NCI-H1105 (cell line): Measurements from ENCODE around the gene WDR76.
"Not testable (repeated sequence)": the region's sequence is repeated elsewhere in the genome, so short reads cannot be mapped to it uniquely, and the experiment has no call there.

Experiments used
- DNase-seq: peaks from one replicate; lab custom pipeline; 2025; lab: John Stamatoyannopoulos, UW

Gene WDR76

DNA sequence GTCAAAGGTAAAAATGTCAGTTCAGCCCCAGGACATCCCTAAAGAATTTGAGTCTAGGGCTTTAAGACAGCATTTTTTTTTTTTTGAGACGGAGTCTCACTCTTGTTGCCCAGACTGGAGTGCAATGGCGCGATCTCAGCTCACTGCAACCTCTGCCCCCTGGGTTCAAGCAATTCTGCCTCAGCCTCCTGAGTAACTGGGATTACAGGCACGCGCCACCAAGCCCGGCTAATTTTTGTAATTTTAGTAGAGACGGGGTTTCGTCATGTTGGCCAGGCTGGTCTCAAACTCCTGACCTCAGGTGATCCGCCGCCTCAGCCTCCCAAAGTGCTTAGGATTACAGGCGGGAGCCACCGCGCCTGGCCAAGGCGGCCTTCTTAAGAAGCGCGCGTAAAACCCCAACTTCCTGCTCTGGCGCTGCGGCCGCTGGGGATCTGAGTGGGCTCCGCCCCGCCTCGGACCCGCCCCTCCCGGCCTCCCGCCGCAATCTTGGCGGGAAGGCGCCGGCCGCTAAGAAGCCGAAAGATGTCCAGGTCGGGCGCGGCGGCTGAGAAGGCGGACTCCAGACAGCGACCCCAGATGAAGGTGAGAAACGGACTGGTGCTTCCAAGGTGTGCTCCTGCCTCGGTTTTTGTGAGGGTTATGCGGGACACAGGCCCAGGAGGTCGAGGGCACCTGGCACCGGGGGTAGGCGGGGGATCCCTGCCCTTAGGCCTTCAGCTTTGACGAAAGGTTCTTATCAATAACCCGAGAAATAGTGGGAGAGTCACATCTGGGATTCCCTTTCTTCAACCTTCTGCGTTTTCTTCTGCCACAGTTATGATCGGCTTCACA, at the start of gene WDR76:
Gene WDR76, plus strand, starts transcription at position 495 of the 834 bp plus-strand sequence. Its CDS starts 31 bp downstream, at position 526.
- peak; percentile 59 for DNase-seq

GRCh38 chr15:43777267-43777914, 49.4 kb upstream of the WDR76 start:
- peak; percentile 46 for DNase-seq

GRCh38 chr15:43779016-43779415, 47.8 kb upstream of the WDR76 start:
- no peak for DNase-seq

DNA sequence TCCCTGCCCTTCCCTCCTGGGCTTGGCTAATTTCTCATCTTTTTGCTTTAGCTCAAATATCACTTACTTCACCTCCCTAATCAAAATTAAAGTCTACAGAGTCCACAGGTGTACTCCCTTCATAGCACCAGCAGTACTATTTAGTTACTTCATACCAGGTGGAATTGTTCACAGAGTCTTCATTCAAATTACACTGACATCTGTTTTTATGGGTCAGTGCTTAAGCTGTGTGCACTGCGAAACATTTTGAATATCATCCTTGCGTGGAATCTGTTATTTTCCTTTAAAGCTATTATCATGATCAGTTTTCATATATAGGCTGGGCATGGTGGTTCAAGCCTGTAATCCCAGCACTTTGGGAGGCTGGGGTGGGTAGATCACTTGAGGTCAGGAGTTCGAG, 37.4 kb upstream of the WDR76 start:
- no peak for DNase-seq

DNA sequence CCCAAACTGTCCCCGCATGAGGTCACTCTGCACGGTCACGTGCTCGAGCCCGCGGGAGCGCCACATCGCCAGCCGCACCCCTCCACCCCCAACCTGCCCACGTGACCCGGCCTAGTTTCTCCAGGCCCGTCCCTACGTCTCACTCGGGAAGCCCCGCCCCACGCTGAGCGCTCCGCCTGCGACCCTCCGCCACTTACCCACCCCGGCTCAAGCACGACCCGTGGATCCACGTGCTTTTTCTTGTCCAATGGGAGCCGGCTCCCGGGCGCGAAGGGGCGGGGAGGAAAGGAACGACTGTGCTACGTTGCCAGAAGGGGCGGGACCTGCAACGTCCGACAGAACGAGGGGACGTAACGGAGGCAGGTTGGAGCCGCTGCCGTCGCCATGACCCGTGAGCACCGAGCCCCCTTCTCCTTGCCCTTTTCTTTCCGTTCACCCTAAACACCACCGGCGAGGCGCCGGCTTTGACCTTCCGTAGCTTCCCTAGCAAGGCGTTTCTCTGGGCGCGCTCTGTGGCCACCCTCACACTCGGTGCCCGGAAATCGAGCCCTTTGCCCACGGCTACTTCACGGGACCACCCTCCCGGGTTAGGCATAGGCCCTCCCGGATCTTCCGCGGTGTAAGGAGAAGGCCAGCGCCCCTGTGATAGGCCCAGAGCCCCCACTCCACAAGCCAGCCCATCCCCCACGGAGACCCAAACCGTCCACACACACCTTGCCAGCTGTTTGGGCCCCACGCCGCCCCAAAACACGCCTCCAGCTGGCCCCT, 34.6 kb upstream of the WDR76 start, which contains the start of gene SERF2:
Gene SERF2, plus strand, starts transcription at position 328 of the 768 bp plus-strand sequence. Its CDS starts 57 bp downstream, at position 385.
- peak; percentile 94 for DNase-seq

DNA sequence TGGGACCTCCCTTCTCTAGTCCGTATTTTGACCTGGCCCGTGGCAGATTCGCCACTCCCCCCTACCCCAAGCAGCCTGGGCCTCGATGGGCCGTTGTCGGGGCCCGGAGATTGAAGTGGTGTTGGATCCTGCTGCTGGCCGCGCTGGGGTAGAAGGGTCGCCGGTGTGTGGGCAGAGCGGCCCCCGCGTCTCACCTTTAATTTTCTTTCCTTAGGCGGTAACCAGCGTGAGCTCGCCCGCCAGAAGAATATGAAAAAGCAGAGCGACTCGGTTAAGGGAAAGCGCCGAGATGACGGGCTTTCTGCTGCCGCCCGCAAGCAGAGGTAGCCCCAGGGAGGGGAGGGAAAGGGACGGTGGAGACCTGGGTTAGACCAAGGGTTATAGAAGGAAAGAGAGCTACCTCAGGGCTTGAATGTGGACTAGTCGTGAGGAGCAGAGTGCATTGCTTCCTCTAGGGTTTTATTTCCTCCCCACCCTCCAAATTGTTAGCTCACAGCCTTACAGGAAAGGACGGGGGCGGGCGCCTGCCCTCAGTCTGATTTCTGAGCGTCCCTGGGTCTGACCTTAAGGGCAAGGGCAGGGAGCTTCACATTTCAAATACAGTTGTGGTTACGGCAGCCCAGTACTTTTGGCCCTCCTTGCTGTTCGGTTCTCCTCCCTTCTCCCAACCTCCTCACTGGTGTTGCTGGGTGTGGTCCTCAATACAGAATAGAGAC, 33.9 kb upstream of the WDR76 start:
- no peak for DNase-seq

DNA sequence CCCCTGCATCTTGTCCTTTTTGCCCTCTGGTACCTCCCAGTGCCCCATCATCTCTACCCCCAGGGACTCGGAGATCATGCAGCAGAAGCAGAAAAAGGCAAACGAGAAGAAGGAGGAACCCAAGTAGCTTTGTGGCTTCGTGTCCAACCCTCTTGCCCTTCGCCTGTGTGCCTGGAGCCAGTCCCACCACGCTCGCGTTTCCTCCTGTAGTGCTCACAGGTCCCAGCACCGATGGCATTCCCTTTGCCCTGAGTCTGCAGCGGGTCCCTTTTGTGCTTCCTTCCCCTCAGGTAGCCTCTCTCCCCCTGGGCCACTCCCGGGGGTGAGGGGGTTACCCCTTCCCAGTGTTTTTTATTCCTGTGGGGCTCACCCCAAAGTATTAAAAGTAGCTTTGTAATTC, 33.2 kb upstream of the WDR76 start:
- no peak for DNase-seq

DNA sequence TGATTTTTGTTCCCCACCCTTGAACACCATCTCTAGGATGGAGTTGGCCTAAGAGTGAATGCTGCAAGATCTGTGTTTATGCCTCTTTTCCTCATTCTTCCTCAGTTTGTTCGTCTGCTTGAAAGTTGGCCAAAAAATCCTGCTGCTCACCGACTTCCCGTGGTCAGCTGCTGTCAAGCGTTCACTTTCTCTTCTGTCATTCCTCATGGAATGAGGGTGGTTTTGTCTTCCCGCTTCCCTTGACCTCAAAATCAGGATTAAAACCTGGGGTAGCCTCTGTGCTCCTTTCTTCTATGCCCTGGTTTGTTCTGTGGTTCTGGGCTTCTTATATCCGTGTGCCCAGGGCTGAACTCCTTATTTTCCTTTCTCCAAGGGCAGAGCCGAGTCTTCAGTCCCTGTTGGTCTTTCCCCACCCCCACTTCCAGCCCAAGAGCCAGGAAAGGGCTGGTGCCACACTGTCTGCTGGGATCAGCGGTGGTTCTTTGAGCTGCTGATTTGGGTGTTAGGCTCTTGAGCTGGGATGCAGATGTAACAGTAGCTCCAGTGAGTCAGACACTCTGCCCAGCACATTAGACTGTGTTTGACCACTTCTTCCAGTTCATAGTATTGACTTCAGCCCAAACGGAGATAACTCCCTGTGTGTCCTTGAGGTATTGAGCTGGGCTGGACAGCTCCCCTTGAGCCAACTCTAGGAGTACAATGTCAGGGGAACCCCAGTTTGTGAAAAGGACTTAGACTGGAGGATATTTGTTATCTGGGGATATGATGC, 32.3 kb upstream of the WDR76 start:
- no peak for DNase-seq

GRCh38 chr15:43795197-43795596, 31.6 kb upstream of the WDR76 start:
- DNase-seq, result no peak

- no peak for DNase-seq
Measured at GRCh38 chr15:43795997-43796396, 30.8 kb upstream of the WDR76 start.

DNA sequence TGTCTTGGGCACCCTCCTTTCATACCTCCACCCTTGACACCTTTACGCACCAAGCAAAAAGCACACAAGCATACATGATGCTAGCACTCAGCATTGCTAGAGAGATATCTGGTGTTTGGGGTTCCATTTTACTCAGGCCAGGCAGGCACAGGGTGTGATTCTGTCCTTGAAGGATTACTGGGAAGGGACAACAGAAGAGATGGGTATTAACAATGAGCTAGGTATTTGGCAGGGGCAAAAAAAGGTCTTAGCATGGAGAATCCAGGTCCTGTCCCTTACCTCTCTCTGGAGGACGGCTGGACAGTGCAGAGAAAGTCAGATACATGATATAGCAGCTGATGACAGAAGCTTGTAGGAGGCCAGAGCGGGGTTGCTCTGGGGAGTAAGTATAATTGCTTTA, 30.2 kb upstream of the WDR76 start:
- no peak for DNase-seq

DNA sequence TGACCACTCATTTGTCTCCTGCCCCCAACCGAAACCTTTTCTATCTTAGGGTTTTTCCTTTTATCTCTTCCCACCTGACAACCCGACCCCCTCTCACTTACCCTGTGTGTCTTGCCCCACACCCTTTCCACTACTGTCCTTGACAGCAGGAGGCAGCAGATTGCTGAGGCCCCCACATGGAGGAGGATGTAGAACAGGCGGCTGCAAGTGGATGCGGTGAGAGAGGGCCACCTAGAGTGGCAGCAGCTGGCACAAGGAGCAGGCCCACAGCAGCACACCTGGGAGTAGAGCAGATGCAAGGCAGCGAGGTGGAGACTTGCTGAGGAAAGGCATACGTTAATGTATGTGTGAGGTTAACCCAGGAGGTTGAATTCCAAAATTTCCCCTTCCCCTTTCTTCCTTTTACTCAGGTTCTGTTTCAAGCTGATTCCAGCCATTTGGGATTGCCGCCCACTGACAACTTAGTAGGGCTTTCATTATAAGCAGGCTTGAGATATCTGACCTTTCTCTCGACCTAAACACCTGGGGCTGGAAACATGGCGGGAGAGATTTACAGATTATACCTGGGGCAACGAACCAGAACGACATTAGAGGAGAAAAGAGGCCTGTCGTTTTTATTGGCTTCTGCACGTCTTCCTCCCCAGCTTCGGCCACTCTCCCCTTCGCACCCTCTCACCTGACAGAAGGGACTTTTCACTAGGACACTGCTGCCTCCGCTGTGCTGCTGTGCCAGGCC, 27.4 kb upstream of the WDR76 start:
- no peak for DNase-seq

GRCh38 chr15:43799945-43800285, 26.9 kb upstream of the WDR76 start, which contains the start of gene SERINC4:
TSS of gene SERINC4 (minus strand) at chr15:43800220. CDS start at chr15:43799986, 234 bp downstream.
- no peak for DNase-seq

DNA sequence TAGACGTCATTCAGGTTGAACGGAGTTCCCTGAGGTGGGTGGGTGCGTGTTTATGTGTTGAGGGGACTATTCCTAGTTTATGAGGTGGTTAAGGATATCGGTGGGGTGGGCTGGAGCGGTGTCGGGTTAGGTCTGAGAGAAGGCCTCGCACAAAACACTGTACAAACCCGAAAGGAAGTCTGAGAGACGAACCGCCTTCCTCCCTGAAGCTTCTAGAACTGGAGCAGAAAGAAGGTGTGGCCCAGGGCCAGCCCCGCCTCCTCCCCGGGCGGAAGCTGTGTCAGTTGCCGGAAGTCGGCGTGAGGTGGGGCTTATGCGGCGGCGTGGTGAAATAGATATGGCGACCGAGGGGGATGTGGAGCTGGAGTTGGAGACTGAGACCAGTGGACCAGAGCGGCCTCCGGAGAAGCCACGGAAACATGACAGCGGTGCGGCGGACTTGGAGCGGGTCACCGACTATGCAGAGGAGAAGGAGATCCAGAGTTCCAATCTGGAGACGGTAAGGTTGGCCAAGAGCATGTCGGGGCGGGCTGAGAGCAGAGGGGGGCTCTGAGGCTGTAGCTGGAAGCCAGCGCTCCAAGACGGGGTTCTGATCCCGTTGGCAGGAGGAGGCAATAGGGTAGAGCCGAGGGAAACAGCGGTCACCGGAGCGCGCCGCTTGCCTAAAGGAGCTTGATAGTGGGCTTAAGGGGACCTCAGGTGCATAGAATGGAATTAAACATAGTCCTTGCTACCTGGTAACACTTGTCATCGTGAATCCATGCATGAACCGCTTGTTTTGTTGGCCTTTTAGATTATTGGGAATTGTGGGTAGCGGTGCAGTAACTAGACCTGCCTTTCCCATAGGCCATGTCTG, 26.3 kb upstream of the WDR76 start, which contains the start of gene HYPK:
Gene HYPK, plus strand, starts transcription at position 314 of the 856 bp plus-strand sequence. Its CDS starts 24 bp downstream, at position 338.
- peak; percentile 65 for DNase-seq

DNA sequence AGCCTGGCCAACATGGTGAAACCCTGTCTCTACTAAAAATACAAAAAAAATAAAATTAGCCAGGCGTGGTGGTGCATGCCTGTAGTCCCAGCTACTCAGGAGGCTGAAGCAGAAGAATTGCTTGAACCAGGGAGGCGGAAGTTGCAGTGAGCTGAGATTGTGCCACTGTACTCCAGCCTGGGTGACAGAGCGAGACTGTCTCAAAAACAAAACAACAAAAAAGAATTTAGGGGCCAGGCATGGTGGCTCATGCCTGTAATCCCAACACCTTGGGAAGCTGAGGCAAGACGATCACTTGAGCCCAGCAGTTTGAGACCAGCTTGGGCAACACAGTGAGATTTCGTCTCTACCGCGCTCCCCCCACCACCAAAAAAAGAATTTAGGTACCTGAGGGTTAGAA, 24.1 kb upstream of the WDR76 start:
- not testable (repeated sequence) for DNase-seq

DNA sequence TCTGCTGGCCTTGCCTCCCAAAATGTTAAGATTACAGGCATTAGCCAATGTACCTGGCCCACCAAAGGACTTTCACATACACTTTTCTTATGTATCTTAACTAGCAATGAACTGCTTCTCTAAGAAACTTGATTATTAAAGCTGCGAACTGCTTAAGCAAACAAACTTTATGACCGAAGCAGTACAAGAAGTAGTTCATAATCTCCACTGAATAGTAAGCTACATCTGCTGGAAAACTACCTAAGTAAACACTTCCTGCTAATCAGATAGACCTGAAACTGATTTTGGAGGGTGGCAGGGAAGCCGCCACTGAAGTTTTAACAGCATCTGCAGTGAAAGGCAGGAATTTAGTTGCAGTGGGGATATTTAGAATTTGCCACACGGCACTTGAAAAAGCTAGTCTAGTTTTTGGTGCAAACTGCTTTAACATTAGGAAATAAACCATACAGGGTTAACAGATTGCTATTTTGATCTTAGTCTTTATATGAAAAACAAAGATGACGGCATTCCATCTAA, 18.3 kb upstream of the WDR76 start:
- no peak for DNase-seq

GRCh38 chr15:43808960-43809678, 17.7 kb upstream of the WDR76 start:
- DNase-seq, result no peak

DNA sequence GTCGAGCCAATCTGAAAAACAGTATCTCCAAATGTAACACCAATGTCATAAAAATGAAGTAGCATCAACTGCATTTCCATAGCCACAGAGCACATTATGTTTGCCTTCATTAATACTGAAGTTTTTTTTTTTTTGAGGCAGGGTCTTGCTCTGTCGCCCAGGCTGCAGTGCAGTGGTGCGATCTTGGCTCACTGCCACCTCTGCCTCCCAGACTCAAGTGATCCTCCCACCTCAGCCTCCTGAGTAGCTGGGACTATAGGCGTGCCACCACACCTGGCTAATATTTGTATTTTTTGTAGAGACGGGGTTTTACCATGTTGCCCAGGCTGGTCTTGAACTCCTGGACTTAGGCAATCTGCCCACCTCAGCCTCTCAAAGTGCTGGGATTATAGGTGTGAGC, 11.7 kb upstream of the WDR76 start:
- DNase-seq, result not testable (repeated sequence)
